Glutamatergic neuron (in vitro differentiated cells): Measurements from ENCODE around the gene MICU2. TPM values are rescaled to one million over a fixed set of nuclear protein-coding genes. Genes with fewer than 3 reads are reported as not detected.

Experiments
- DNase-seq: peaks from one replicate; pipeline ENCODE4 v3.0.0; 2022
- H3K27ac Mint-ChIP-seq: one replicate; pipeline ENCODE4 v1.8.0; 2020; ENCODE audit warnings: mild to moderate bottlenecking, mixed read lengths, inconsistent platforms; ENCODE audit not compliant: unreplicated experiment
- H3K27me3 Mint-ChIP-seq: one replicate; pipeline ENCODE4 v1.8.0; 2020; ENCODE audit warnings: mild to moderate bottlenecking, moderate library complexity, mixed read lengths, inconsistent platforms; ENCODE audit not compliant: unreplicated experiment
- H3K36me3 Mint-ChIP-seq: one replicate; pipeline ENCODE4 v1.8.0; 2020; ENCODE audit warnings: mild to moderate bottlenecking, mixed read lengths, inconsistent platforms; ENCODE audit not compliant: unreplicated experiment
- H3K4me1 Mint-ChIP-seq: one replicate; pipeline ENCODE4 v1.8.0; 2020; ENCODE audit warnings: mild to moderate bottlenecking, low read depth, mixed read lengths, inconsistent platforms; ENCODE audit not compliant: unreplicated experiment
- H3K4me3 Mint-ChIP-seq: one replicate; pipeline ENCODE4 v1.8.0; 2020; ENCODE audit warnings: mild to moderate bottlenecking, mixed read lengths, inconsistent platforms; ENCODE audit not compliant: unreplicated experiment
- H3K9me3 Mint-ChIP-seq: one replicate; pipeline ENCODE4 v1.8.0; 2020; ENCODE audit warnings: mild to moderate bottlenecking, moderate library complexity, mixed read lengths, inconsistent platforms; ENCODE audit not compliant: unreplicated experiment
- total RNA-seq: library from RNA; stranded (reverse); fragmentation: NEBNext Ultra II Directional; extraction: Animal tissue kit (Norgen Biotek cat#: 25700); gene quantifications from one replicate; pipeline ENCODE4 v1.2.1, GENCODE V29; 2021; ENCODE audit not compliant: unreplicated experiment
- TF ChIP-seq, protein P1 (sequence below): fragments of 200-600 bp; sonication (generic); IDR thresholded peaks from one replicate; pipeline ENCODE4 v1.5.0; 2021; ENCODE audit not compliant: partially characterized antibody, unreplicated experiment

The MICU2 gene
- total RNA-seq, 1 donor from 2014 or later = 37.2 TPM

- TF ChIP-seq, protein P1, sequence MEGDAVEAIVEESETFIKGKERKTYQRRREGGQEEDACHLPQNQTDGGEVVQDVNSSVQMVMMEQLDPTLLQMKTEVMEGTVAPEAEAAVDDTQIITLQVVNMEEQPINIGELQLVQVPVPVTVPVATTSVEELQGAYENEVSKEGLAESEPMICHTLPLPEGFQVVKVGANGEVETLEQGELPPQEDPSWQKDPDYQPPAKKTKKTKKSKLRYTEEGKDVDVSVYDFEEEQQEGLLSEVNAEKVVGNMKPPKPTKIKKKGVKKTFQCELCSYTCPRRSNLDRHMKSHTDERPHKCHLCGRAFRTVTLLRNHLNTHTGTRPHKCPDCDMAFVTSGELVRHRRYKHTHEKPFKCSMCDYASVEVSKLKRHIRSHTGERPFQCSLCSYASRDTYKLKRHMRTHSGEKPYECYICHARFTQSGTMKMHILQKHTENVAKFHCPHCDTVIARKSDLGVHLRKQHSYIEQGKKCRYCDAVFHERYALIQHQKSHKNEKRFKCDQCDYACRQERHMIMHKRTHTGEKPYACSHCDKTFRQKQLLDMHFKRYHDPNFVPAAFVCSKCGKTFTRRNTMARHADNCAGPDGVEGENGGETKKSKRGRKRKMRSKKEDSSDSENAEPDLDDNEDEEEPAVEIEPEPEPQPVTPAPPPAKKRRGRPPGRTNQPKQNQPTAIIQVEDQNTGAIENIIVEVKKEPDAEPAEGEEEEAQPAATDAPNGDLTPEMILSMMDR = no peak
- H3K36me3 Mint-ChIP-seq = no peaks in the 10 kb centered on the region
- no peak overlapping the region for H3K4me3 Mint-ChIP-seq
- H3K9me3 Mint-ChIP-seq = no peaks in the 10 kb centered on the region
- no peak for DNase-seq
- H3K27ac Mint-ChIP-seq = no peak overlapping the region
- H3K4me1 Mint-ChIP-seq = peaks cover 18% of the 10 kb centered on the region
- H3K27me3 Mint-ChIP-seq = no peaks in the 10 kb centered on the region
Measured at GRCh38 chr13:21637296-21637695, 33.3 kb upstream of the MICU2 start.

- Mint-ChIP-seq H3K4me1 (peaks cover 18% of the 10 kb centered on the region), H3K27ac (no peak overlapping the region), H3K4me3 (no peak overlapping the region), H3K27me3 (no peaks in the 10 kb centered on the region), H3K9me3 (no peaks in the 10 kb centered on the region), H3K36me3 (peaks cover 2% of the 10 kb centered on the region)
- DNase-seq = no peak
- TF ChIP-seq, protein P1 = no peak
Measured at GRCh38 chr13:21636656-21637055, 32.7 kb upstream of the MICU2 start.

DNA sequence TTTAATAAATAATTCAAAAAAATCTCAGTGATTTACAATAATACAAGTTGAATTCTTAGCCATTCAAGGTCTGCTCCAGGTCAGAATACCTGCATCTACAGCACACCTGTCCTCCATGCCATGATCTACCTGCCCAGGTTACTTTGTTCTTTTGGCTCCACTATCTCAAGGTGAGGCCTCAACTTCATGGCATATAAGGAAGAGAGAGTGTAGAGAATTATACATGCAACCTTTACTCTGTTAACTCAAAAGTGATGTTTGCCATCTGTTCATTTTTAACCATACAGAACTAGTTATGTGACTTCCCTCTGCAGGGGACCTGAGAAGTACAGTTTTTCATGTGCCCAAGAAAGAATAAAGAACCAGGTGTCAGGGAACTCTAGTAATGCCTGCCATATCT is 28.2 kb upstream of the MICU2 start:
- Mint-ChIP-seq H3K36me3 (peaks cover 7% of the 10 kb centered on the region), H3K9me3 (no peaks in the 10 kb centered on the region), H3K4me3 (no peak overlapping the region), H3K27me3 (no peaks in the 10 kb centered on the region), H3K4me1 (no peaks in the 10 kb centered on the region), H3K27ac (no peak overlapping the region)
- TF ChIP-seq, protein P1 = no peak
- no peak for DNase-seq

GRCh38 chr13:21625366-21625765 is 21.4 kb upstream of the MICU2 start:
- TF ChIP-seq, protein P1 = no peak
- no peak for DNase-seq
- no peak overlapping the region for H3K4me3 Mint-ChIP-seq
- H3K36me3 Mint-ChIP-seq = peaks cover 4% of the 10 kb centered on the region
- no peak overlapping the region for H3K27ac Mint-ChIP-seq
- H3K27me3 Mint-ChIP-seq = no peaks in the 10 kb centered on the region
- H3K9me3 Mint-ChIP-seq = no peaks in the 10 kb centered on the region
- no peaks in the 10 kb centered on the region for H3K4me1 Mint-ChIP-seq

- Mint-ChIP-seq H3K36me3 (peaks cover 4% of the 10 kb centered on the region), H3K27me3 (no peaks in the 10 kb centered on the region)
Measured at GRCh38 chr13:21620861-21621260, 16.9 kb upstream of the MICU2 start.

More at GRCh38 chr13:21620861-21621260, 16.9 kb upstream of the MICU2 start:
- no peaks in the 10 kb centered on the region for H3K4me1 Mint-ChIP-seq
- H3K27ac Mint-ChIP-seq = no peak overlapping the region
- H3K4me3 Mint-ChIP-seq = no peak overlapping the region
- DNase-seq = no peak
- TF ChIP-seq, protein P1 = no peak
- H3K9me3 Mint-ChIP-seq = no peaks in the 10 kb centered on the region
